Left renal pelvis (tissue), 4 donors: ENCODE data around the gene KCNC4. TPM values are rescaled to one million over a fixed set of nuclear protein-coding genes. Genes with fewer than 3 reads are reported as not detected.

Experiments used
- DNase-seq, 4 donors: peaks; one replicate each; pipeline ENCODE4 v3.0.0-alpha.2; 2013; ENCODE audit warnings: low read depth in 4 of 4, low spot score in 3 of 4
- polyA plus RNA-seq, 4 donors: library from polyadenylated mRNA; unstranded; fragments of 120-200 nt; gene quantifications; one replicate each; pipeline ENCODE4 v1.2.1, GENCODE V29; 2013; ENCODE audit not compliant: insufficient read length in 4 of 4

The KCNC4 gene
- polyA plus RNA-seq: 1 to 10 TPM; 2.5 to 6.5 (median 4.7) TPM

DNA sequence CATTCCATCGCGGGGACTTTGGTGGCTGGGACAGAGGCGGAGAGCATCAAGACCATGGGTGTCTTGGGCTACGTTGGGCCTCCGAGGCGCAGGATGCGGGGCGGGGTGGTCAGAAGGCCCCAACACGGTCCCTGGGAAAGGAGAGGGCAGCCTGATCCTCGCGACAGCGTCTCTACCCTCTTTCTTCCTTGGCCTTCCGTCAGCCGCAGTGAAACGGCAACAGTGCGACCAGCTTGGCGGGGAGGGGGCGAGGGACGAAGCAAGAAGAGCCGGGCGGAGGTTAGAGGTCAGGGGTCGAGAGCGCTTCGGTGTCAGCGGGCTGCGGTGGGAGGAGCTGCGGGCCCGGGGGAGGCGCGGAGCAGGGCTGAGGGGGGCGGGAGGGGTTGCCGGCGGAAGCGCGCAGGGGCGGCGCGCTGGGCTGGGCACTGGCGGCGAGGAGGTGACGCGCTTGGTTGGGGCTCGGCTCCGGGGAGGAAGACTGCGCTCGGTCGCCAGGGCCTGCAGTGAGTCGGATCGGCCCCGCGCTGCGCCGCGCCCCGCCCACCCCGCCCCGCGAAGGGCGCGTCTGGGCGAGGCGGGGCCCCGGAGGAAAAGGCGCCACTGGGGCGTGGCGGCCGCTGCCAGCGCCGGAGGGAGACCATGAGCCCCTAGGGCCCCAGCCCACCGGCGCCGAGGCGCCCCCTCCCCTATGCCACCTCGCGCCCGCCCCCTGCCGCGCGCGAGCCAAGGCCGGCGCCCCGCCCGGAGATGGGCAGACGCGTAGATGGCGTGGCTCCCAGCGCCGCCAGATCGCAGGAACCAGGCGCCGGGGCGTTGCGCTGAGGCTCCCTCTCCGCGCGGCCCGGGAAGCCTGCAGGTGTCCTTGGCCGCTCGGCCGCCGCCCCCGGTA lies at the start of gene KCNC4:
KCNC4 (plus strand) TSS at position 600 of the 889 bp plus-strand sequence. CDS start 1,186 bp downstream, outside the sequence.
- DNase-seq: no peak

- DNase-seq: no peak
These were observed 49.5 kb upstream of the KCNC4 start for GRCh38 chr1:110160538-110161100.

DNA sequence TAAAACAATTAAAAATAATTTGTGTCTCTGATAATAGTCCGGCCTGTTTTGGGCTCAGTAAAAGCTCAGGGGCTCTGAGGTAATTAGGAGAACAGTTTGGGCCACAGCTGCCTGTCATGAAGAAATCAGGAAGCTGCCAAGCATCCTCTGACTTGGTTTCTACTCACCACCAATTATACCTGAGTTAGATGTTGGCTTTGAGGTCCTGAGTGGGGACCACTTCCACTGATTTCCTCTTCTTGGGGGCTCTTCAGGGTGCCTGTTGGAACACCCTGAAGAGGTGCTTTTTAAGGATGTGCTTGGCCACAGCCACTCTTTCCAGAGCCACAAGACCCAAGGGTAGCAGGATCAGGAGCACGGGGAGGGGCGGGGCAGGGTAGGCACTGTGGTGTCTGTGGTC lies 48.9 kb upstream of the KCNC4 start:
- DNase-seq: no peak

GRCh38 chr1:110161849-110162248 lies 48.3 kb upstream of the KCNC4 start:
- no peak for DNase-seq

DNA sequence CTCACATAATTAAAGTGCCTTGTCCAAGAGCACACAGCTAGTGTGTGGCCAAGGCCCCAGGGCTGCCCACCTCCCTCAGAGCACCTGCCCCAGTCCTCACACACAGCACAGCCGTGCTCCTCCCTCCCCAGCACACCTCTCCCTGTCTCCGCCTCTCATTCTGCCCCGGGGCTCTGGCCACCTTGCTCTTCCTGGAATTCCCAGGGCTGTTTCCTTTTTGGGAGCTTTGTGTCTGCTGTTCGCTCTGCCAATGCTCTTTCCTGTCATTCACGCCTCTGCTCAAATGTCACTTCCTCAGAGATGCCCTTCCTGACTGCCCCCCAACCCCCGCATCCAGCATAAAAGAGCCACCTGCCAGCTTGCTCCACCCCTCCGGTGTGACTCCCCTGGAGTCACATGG lies 46.5 kb upstream of the KCNC4 start:
- no peak for DNase-seq

- no peak for DNase-seq
These were observed 45.3 kb upstream of the KCNC4 start for GRCh38 chr1:110164725-110165350.

DNA sequence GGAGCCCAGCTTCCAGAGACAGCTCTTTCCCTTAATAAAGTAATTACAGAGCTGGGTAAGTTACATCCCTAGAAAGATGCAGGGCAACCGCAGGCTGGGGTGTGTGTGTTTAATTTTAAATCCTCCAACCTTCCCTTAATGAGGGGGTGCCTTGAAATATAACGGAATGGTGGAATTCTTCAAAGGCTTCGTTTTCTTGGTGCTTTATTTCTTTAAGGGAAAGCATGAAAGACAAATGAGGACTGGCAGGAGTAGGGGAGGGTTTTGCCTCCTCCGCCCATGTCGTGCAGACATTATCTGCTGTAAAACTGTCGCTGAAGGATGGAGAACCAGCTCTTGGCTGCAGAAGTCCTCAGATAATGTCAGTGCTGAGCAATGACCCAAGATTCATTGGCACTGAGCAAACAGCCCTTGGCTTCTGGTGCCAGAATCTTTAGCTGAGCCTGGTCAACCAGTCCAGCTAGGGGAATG lies 44.3 kb upstream of the KCNC4 start:
- no peak for DNase-seq

DNA sequence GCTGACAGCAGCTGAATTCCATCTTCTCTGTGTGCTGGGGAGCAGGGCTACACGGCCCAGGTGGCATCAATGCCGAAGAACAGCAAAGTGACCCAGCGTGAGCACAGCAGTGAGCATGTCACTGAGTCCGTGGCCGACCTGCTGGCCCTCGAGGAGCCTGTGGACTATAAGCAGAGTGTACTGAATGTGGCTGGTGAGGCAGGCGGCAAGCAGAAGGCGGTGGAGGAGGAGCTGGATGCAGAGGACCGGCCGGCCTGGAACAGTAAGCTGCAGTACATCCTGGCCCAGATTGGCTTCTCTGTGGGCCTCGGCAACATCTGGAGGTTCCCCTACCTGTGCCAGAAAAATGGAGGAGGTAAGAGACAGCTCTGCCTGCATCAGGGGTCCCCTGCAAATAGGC lies 43.3 kb upstream of the KCNC4 start:
- no peak for DNase-seq

- DNase-seq: no peak
These were observed 39.1 kb upstream of the KCNC4 start for GRCh38 chr1:110170766-110171733.

GRCh38 chr1:110172001-110172400 lies 38.1 kb upstream of the KCNC4 start:
- DNase-seq: no peak

- no peak for DNase-seq
These were observed 36.5 kb upstream of the KCNC4 start for GRCh38 chr1:110173466-110174105.

DNA sequence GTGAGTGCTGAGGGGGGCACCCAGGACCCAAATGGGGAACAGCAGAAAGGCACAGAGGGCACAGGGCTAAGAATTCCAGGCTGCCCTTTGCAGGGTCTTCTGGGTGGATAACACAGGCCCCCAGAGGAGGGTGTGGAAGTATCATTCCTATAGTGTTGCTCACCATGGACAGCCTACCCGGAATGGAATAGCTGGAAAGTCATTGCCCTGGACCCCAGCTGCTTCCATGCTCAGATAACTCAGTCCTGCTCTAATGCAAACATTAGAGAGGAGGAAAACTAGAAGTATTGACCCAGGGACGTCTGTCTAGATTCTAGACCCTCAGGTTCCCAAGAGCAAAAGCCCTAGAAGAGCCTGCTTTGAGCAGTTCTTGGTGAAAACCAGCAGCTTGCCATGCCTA lies 35.2 kb upstream of the KCNC4 start:
- no peak for DNase-seq

- DNase-seq: peak in 1 of 4 donors; percentile 10
These were observed 33.7 kb upstream of the KCNC4 start for GRCh38 chr1:110176299-110176956.

DNA sequence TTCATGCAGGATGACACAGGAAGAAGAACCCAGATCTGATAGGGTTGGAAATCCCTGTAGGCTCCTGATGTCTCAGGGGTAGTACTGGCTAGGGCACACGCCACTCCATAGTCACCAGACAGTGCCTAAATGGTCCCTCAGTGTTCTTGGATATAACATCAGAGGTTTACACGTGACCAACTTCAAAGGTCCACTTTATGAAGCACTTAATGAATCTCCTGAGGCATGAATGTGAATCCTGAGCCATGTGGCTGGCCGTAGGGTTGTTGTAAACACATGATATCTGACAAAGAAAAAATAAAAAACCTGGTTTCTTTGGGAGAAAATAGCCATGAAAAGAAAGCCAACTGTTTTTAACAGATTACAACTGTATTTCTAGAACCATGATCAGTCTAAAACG lies 32.3 kb upstream of the KCNC4 start:
- DNase-seq: no peak

DNA sequence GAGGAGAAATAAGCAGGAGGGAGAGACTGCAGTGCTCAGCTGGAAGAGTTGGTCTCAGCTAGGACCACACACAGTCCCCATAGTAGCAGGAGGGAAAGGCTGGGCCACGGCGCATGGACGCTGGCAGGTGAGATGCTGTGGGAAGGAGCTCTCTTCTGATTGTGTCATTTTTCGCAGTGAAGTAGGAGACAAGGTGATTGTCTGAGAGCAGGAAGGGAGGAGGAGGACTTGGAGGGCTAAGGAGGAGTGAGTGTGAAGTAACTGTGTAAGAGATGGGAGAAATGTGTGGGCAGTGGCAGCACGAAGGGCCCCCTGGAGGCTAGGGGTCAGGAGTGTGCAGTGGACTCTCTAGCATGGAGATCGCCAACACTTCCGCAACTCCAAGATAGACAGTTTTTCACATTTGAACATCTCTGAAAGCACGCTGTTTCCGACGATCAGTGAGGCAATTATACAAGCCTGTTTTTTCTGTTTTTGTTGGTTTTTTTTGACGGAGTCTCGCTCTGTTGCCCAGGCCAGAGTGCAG lies 26.4 kb upstream of the KCNC4 start:
- no peak for DNase-seq

DNA sequence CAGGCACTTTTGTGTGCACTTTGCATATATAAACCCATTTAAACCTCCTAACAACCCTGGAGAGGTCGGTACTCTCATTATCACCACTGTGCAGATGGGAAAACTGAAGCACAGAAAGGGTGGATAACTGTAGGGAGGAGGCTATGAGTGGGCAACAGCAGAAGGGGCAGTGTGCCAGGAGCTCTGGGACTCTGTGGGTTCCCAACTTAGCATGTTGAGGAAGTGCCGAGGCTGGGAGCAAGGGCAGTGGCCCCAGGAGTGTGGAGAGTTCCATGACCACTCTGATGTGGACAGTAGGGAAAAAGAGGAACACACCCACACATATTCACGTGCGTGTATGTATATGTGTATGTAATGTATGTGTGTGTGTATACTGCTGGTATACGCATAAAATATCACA lies 25.7 kb upstream of the KCNC4 start:
- no peak for DNase-seq

- no peak for DNase-seq
These were observed 24.9 kb upstream of the KCNC4 start for GRCh38 chr1:110185181-110185580.

DNA sequence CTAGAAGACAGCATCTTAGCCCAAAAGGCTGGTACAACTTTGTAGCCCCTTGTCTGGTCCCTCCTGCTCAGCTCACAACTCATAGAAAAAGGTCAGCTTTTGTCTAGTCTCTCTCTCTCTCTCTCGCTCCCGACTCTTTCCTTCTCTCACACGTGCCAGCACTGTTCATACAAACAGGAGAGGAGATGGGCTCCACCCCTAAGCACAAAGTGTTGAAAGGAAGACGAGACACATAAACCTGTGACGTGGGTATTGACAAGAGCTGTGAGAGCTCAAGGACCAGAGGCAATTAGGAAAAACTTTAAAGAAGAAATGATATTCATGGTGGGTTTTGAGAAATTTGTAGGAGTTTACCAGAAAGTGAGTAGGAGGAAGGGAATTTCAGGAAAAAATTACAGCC lies 23.6 kb upstream of the KCNC4 start:
- DNase-seq: no peak
